Stimulated activated CD4-positive, alpha-beta T cell treated with anti-CD3 and anti-CD28 coated beads, Interleukin-12 subunit alpha, Interleukin-12 subunit beta, amount 100 ng/mL, for 4 hours (primary cell): ENCODE data around the gene MRM3.
"Not testable (repeated sequence)": the region's sequence is repeated elsewhere in the genome, so short reads cannot be mapped to it uniquely, and the experiment has no call there.

Experiments used
- DNase-seq: peaks from one replicate; pipeline ENCODE4 v3.0.0-alpha.2; 2020

MRM3 gene, protein sequence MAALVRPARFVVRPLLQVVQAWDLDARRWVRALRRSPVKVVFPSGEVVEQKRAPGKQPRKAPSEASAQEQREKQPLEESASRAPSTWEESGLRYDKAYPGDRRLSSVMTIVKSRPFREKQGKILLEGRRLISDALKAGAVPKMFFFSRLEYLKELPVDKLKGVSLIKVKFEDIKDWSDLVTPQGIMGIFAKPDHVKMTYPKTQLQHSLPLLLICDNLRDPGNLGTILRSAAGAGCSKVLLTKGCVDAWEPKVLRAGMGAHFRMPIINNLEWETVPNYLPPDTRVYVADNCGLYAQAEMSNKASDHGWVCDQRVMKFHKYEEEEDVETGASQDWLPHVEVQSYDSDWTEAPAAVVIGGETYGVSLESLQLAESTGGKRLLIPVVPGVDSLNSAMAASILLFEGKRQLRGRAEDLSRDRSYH

DNA sequence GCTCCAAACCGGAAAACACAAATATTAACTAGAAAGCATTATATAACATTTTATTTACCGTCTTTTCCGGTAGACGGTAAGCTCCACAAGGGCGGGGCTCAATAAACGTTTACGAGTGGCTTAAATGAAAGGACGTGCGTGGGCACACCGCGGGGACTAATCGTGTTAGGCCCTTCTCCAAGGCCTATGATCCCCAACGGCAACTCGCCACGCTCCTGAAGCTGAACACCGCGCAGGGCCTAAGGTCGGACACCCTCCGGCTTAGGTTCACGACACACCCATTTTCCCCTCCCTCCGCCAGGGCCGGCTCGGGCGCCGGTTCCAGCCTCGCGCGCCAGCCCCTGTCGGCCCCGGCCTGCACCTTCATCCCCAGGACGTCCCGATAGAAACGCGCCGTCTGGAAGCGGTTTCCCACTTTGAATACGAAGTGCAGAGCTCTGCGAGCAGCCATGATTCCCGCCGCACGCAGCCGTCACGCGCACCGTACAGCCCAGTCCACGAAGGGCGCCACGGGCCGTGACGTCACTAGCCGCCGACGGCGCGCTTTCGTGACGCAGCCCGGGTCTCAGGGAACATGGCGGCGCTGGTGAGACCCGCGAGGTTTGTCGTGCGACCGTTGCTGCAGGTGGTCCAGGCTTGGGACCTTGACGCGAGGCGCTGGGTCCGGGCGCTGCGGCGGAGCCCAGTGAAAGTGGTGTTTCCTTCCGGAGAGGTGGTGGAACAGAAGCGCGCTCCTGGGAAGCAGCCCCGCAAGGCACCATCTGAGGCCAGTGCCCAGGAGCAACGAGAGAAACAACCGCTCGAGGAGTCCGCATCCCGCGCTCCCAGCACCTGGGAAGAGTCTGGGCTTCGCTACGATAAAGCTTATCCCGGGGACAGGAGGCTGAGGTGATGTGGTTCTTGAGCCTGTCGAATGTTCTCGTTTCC is at the start of gene MRM3, which contains the start of gene GLOD4:
Gene MRM3 (plus strand): TSS at position 549 of the 927 bp plus-strand sequence. CDS start 26 bp downstream, at position 575.
Gene GLOD4 (minus strand): TSS at position 476 of the 927 bp plus-strand sequence. CDS start 25 bp downstream, at position 451.
- peak; percentile 95 for DNase-seq

DNA sequence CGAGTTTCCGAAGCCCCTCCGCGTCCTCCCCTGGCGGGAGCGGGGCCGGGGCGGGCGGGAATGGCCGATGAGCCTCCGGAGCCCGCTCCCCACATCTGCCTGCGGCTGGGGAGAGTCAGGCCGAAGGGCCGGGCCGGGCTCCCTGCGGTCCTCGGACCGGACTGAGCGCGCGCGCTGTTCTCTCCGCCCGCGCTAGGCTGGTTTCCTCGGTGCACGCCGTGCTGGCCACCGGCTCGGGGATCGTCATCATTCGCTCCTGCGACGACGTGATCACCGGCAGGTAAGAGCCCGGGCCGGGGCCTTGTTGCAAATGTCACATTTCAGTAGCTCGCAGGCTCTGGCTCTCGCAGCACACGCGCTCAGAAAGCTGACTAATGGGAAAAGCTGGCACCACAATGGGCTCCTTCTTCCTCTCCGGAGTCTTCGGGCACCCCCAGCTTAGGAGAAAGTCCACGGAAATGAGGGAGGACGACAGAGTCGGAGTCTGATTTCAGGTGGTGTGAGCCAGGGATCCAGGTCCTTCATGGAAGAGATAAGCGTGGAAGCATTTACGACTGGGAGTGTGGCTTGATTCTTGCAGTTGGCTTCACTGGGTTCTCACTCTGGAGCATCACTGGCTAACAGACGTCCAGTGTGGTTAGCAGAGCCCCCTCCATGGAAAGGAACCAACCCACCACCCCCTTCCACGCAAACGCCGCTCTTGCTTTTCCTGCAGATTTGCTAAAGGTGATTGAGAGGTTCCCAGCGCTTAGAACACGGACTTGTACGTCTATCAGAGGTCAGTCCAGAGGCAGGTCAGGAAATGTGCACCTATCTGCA is 49.0 kb upstream of the MRM3 start:
- peak; percentile 28 for DNase-seq

DNA sequence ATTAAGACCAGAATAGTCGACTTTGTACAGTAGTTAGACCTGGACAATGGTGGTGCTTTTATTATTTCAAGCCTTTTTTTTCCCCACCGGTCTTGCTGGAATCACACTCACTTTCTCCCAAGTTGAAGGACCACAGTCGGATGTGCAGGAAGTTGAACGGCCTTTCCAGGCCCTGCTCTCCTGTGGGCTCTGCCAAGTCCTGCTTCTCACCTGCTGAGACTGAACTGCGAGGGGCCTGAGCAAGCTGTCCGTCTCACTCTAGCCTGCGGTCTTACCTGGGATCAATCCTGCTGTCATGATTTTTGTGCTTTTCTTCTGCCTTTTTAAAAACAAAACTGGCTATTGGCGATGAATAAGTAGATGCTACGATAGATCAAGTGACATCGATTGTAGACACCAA is 48.4 kb upstream of the MRM3 start:
- no peak for DNase-seq

DNA sequence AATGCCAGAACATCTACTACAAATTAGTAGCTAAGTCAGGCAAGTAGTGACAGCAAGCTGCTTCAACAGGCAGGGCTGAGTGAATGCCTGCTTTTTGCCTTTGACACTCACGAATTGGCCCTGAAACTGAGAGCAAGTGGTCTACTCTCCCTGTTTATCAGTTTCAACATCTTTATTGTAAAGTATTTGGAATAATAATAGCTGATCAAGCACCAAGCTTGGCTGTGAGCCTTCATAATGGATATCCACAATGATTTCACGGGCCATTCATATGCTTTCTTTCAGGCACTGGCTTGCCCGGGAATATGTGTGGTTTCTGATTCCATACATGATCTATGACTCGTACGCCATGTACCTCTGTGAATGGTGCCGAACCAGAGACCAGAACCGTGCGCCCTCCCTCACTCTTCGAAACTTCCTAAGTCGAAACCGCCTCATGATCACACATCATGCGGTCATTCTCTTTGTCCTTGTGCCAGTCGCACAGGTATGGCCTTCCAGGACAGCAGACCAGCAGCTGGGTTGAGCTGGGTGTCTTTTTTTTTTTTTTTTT is 44.5 kb upstream of the MRM3 start:
- no peak for DNase-seq

DNA sequence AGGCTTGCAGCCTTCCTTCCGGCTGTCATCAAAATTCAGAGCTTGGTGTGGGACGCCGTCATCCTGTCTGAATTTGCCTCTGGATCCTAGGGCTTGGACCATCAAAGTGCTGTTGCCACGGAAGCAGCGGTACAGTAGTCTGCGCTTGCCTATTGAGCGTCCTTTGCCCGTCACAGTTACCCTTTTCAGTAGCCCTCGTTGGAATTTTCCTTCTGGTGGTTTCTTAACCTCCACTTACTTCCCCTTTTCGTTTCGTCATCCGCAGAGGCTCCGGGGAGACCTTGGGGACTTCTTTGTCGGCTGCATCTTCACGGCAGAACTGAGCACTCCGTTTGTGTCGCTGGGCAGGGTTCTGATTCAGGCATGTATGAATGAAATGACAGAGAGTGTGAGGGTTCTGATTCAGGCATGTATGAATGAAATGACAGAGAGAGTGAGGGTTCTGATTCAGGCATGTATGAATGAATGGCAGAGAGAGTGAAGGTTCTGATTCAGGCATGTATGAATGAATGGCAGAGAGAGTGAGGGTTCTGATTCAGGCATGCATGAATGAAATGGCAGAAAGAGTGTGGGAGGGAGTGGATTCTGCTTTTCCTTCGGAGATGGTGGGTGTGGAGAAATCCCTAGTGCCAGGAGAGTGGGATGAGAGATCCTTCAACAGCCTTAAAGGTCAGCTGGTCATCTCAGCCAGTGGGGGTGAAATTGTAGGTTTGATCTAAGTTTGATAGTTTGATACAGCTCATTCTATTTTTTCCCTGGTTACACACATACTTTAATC is 41.7 kb upstream of the MRM3 start:
- peak; percentile 21 for DNase-seq

DNA sequence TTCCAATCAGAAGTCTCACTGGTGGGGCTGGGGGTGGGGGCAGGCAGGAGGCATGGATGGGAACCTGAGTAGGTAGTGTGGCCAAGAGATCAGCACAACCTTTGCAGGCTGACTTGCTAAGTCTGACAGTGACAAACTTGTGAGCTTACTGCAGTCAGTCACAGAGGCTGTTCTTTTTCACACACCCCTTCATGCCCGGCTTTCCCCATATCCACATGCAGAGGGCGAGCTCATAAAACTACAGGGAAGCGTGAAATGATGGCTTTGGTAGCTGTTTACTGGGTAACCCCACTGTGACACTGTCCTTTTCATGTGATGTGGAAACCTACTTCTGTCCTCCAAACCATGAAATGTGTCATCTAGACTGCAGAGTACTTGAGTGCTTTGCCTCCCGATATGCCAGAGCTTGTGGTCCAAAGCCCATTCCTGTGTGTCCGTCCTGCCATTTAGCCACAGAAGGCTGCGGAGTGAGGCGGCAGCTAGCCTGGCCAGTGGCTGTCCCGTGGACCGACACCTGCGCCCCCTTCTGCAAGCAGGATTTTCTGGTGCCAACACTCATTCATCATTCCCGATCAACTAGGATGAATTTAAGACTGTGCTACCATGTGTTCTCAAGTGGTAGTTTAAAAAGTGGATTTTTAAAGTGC is 39.9 kb upstream of the MRM3 start:
- no peak for DNase-seq

DNA sequence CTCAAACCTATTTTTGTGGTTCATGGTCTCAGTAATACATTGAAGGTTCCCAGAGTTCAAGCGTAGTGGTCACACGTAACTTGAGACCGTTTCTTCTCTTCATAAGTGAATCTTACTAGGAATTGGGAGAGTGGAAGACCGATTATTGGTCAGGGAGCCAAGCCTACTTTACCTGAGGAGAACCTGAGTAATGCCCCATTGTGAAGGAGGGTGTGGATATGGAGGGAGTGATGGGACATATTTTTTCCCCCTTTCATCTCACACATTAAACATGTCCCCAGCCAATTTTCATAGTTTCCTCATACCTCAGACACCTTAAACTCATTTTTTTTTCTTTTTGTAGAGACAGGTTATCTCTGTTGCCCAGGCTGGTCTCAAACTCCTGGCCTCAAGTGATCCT is 39.0 kb upstream of the MRM3 start:
- DNase-seq = no peak

DNA sequence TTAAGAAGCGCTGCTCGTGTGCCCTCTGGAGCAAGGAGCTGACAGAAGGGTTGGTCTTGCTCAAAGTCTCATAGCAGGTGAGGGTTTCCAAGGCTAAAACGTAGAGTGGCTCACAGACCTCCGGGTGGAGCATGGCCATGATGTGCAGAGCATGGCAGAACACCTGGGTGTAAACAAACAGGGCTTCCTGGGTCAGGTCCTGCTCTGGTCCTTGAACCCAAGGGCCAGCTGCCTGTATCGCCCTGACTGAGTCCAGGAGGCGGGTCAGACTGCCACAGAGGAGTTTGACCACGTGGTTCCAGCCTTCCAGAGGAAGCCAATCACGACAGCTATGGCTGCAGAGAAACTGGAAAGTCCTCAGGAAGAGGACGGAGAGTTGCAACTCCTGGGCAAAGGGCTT is 37.2 kb upstream of the MRM3 start:
- no peak for DNase-seq

DNA sequence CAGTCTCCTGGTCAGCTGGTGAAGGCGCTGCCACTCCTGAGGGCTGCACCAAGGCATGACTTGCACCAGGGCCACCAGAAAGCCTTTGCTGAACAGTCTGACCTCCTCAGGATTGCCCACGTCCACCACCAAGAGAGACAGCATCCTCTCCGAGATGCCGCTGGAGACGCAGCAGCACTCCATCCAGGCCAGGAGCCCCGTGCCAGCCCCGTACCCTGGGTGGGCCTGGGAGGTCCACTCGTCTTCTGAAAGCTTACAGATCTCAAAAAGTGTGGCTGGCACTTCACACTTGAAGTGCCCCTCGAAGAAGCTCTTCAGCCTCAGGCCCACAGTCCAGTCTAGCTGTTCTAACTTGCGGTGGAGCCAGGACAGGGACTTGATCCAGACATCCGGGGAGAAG is 36.7 kb upstream of the MRM3 start:
- DNase-seq = no peak

DNA sequence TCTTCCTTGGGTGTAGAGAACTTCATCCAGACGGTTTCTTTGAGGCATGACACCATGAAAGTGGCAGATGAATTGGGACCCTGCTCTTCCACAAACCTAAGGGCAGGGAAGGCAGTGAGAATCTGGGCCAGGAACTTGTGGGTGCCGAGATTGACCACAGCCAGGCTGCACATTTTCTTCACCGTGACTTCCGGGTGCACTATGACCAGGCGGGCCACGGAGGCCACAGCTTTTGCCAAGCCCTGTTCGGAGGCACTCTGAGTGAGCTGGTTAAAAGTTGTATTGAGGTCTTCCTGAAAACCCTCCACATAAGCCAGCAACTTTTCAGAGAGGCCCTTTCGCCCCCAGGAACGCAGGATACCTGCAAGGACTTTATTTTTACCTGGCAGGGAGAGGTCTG is 36.0 kb upstream of the MRM3 start:
- no peak for DNase-seq

DNA sequence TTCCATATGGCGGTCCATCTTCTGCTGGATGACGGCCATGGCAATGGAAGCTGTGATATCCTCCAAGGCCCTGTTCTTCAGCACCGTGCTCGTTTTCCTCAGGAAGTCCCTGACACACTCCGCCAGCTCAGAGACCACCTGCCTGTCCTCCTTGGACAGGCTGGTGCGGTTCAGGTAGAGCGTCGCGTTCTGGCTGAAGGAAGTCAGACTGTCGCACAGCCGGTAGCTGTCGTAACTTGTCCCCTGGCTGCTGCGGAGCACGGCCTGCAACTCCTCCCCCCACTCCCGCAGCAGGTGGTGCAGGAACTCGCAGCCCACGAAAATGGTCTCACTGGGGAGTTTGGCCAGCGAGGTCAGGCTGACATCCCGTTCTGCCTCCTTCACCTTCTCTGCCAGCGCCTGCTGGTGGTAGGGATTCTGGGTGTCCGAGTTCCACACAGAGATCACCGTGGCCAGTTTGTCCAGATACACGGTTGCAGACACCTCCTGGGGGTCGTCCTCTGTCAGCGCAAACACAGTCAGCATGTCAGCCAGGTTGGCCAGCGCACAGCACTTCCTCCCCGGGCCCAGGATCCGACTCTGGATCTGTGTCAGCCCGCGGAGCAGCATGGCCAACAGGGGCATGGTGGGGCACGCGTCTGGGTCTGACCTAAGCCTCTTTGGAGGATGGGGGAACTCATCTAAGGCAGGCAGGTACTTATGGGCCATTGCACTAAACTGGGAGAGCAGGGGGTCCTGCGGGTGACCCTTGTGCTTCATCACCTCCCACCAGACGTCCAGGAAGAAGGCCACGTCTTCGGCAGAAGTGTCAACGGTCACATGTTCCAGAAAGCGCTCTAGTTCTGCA is 35.1 kb upstream of the MRM3 start:
- no peak for DNase-seq

DNA sequence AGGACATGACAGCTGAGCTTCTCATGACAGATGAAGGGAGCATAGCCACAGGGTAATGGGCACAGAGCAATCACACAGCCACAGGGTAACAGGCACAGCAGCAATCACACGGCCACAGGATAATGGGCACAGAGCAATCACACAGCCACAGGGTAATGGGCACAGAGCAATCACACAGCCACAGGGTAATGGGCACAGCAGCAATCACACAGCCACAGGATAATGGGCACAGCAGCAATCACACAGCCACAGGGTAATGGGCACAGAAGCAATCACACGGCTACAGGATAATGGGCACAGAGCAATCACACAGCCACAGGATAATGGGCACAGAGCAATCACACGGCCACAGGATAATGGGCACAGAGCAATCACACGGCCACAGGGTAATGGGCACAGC is 33.5 kb upstream of the MRM3 start:
- DNase-seq = not testable (repeated sequence)

DNA sequence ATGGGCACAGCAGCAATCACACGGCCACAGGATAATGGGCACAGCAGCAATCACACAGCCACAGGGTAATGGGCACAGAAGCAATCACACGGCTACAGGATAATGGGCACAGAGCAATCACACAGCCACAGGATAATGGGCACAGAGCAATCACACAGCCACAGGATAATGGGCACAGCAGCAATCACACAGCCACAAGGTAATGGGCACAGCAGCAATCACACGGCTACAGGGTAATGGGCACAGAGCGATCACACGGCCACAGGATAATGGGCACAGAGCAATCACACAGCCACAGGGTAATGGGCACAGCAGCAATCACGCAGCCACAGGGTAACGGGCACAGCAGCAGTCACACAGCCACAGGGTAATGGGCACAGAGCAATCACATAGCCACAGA is 32.8 kb upstream of the MRM3 start:
- DNase-seq = not testable (repeated sequence)

DNA sequence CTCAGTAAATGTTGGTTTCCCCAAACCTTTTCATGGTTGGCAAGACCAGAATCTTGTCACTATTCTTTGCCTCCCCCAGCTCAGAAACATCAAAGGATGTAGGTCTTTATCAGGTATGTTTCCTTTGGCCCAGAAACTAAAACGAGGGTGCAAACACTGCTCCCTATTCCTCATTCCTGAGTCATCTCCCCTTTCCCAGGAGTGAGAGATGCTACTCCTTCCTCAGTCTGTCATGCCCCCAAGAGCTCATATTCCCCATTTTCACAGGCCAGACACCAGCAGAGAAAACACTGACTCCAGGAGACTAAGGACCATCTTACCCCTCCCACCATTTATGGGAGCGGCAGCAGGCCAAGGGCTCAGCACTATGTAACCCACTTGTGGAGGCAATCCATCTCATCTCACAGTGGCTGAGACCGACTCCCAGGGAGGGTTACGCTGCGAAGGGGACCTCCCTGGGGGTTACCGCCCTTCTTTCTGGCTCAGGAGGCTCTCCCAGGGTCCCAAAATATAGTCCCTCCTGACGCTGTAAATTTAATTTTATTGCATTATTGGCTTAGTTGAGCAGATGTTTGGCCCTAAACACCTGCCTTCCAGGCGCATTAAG is 31.6 kb upstream of the MRM3 start:
- DNase-seq = no peak

DNA sequence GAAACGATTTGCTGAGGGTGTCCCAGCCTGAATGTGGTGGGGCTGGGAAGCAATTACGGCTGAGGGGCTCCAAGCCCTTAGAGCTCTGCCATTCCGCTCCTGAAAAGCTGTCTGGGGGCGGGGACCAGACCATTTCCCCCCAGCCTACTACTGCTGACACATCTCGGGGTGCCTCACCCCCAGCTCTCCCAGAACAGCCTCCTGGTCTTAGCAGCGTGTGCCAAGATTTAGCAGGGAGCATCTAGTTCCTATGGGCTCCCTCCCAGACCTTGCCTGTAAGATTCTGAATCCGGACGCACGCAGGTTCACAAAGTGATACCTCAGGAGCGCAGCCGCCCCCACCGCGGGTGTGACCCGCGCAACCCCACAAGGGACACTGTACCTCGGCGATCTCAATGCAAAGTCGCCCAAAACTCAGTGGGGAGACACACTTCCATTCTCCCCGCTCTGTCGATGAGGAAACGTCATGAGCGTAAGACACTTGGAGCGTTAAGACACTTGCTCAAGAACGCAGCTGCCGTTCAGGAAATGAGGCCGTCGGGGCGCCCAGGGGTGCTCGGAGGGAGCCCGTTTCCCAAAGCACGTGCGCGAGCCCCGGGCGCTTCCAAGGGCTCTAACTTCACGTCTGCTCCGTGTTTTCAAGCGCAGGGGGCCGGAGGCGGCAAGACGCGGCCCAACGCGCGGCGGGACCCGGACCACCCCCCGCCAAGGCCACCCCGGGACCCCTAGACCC is 30.7 kb upstream of the MRM3 start:
- DNase-seq = peak; percentile 53

DNA sequence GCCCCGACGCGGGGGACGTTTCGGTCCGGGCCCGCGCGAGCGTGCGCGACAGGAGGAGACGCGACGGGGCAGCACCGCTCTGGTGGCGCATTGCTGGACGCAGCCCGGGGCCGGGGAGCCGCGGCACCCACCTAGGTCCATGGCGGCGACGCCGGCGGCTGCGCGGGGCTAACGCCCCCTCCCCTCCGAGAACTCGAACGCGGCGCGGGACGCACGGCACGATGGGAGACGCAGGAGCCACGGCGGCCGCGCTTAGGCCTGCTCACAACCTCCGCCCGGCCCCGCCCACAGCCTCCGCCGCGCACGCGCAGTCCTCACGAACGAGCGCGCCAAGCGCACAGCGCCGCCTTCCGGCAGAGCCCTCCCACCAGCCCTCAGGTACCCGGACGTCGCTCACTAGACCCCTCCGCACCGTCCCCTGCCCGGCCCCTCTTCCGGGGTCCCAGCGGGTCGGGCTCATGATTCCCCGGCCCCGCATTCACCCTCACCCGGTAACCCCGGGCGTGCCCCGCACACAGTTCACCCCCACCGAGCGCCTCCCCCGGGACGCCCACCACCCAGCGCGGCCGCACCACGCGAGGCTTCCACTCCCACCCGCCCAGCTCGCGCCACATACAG is 30.0 kb upstream of the MRM3 start, which contains the start of gene GEMIN4:
Gene GEMIN4 (minus strand): TSS at position 263 of the 618 bp plus-strand sequence. CDS start 122 bp downstream, at position 141.
- peak; percentile 99 for DNase-seq

DNA sequence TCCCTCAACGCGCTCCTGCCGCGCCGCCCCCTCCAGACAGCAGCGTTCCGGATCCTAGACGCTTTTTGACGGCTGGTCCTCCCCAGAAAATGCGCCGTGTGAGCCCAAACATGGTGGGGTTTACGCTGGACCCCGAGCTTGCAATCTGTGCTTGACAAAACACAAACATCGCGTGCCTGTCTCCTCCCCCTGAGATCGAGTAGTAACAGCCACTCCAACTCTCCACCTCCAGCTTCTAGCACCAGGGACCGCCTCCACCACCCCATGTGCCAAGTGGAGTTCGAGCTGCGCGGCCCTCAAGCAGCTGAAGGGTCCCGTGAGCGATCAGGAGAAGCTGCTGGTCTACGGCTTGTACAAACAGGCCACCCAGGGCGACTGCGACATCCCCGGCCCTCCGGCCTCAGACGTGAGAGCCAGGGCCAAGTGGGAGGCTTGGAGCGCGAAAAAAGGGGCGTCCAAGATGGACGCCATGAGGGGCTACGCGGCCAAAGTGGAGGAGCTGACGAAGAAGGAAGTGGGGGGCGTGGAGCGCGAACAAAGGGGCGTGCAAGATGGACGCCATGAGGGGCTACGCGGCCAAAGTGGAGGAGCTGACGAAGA is 29.4 kb upstream of the MRM3 start:
- no peak for DNase-seq

DNA sequence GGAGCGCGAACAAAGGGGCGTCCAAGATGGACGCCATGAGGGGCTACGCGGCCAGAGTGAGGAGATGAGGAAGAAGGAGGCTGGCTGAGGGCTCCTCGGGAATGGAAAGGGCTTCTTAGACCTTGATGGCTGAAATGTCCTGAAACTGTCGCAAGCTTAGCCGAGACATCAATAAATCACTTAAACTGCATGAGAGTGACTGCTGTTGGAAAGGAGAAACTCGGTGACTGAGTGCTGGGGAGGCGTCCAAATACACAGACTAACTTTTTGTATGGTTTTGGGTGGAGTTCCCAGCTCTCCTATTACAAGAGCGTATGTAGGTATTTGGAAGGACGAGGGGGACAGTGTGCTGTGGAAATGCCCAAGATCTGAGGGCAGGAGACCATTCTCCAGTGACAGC is 28.7 kb upstream of the MRM3 start:
- DNase-seq = no peak
